ENCODE data around the gene APOH. TPM values are rescaled to one million over a fixed set of nuclear protein-coding genes. Genes with fewer than 3 reads are reported as not detected.

Gene APOH
- polyA plus RNA-seq, 2 donors = not detected

- Histone ChIP-seq H3K4me3 (ENCODE audit: low read depth in 1 of 2, low read length in 2 of 2) (no peak overlapping the region), H3K36me3 (ENCODE audit: control insufficient read depth in 2 of 2, insufficient read depth in 2 of 2, low read length in 1 of 2) (no peaks in the 10 kb centered on the region), H3K9me3 (ENCODE audit: control insufficient read depth in 2 of 2, insufficient read depth in 1 of 2, low read depth in 1 of 2, low read length in 1 of 2) (no peaks in the 10 kb centered on the region), H3K4me1 (ENCODE audit: control insufficient read depth in 2 of 2, insufficient read depth in 2 of 2, low read length in 1 of 2) (no peaks in the 10 kb centered on the region), H3K27me3 (ENCODE audit: control insufficient read depth in 1 of 2, insufficient read depth in 2 of 2, low read length in 2 of 2) (no peaks in the 10 kb centered on the region), H3K27ac (ENCODE audit: low read depth in 2 of 2, low read length in 1 of 2) (no peak overlapping the region)
- 97% methylated on average over 4 of the region's 4 CpGs for WGBS, 2 donors
Observed at GRCh38 chr17:66178642-66179041, 50.6 kb downstream of the APOH start.

- H3K27ac ChIP-seq (ENCODE audit: low read depth in 2 of 2, low read length in 1 of 2) = no peak overlapping the region
- H3K36me3 ChIP-seq (ENCODE audit: control insufficient read depth in 2 of 2, insufficient read depth in 2 of 2, low read length in 1 of 2) = no peaks in the 10 kb centered on the region
- H3K4me3 ChIP-seq (ENCODE audit: low read depth in 1 of 2, low read length in 2 of 2) = no peak overlapping the region
- no peaks in the 10 kb centered on the region for H3K27me3 ChIP-seq (ENCODE audit: control insufficient read depth in 1 of 2, insufficient read depth in 2 of 2, low read length in 2 of 2)
- no peaks in the 10 kb centered on the region for H3K9me3 ChIP-seq (ENCODE audit: control insufficient read depth in 2 of 2, insufficient read depth in 1 of 2, low read depth in 1 of 2, low read length in 1 of 2)
- H3K4me1 ChIP-seq (ENCODE audit: control insufficient read depth in 2 of 2, insufficient read depth in 2 of 2, low read length in 1 of 2) = no peaks in the 10 kb centered on the region
Observed at GRCh38 chr17:66177048-66177447, 52.2 kb downstream of the APOH start.

GRCh38 chr17:66175892-66176291 is 53.3 kb downstream of the APOH start:
- no peaks in the 10 kb centered on the region for H3K36me3 ChIP-seq (ENCODE audit: control insufficient read depth in 2 of 2, insufficient read depth in 2 of 2, low read length in 1 of 2)
- H3K27me3 ChIP-seq (ENCODE audit: control insufficient read depth in 1 of 2, insufficient read depth in 2 of 2, low read length in 2 of 2) = no peaks in the 10 kb centered on the region

GRCh38 chr17:66172691-66173223 is 56.5 kb downstream of the APOH start:
- Histone ChIP-seq H3K4me1 (ENCODE audit: control insufficient read depth in 2 of 2, insufficient read depth in 2 of 2, low read length in 1 of 2) (no peaks in the 10 kb centered on the region), H3K9me3 (ENCODE audit: control insufficient read depth in 2 of 2, insufficient read depth in 1 of 2, low read depth in 1 of 2, low read length in 1 of 2) (no peaks in the 10 kb centered on the region), H3K36me3 (ENCODE audit: control insufficient read depth in 2 of 2, insufficient read depth in 2 of 2, low read length in 1 of 2) (no peaks in the 10 kb centered on the region), H3K4me3 (ENCODE audit: low read depth in 1 of 2, low read length in 2 of 2) (no peak overlapping the region), H3K27ac (ENCODE audit: low read depth in 2 of 2, low read length in 1 of 2) (no peak overlapping the region), H3K27me3 (ENCODE audit: control insufficient read depth in 1 of 2, insufficient read depth in 2 of 2, low read length in 2 of 2) (no peaks in the 10 kb centered on the region)
- WGBS, 2 donors = 45 to 72% methylated on average over 2 of the region's 2 CpGs

More at GRCh38 chr17:66175892-66176291, 53.3 kb downstream of the APOH start:
- Histone ChIP-seq H3K9me3 (ENCODE audit: control insufficient read depth in 2 of 2, insufficient read depth in 1 of 2, low read depth in 1 of 2, low read length in 1 of 2) (no peaks in the 10 kb centered on the region), H3K4me1 (ENCODE audit: control insufficient read depth in 2 of 2, insufficient read depth in 2 of 2, low read length in 1 of 2) (no peaks in the 10 kb centered on the region), H3K4me3 (ENCODE audit: low read depth in 1 of 2, low read length in 2 of 2) (no peak overlapping the region), H3K27ac (ENCODE audit: low read depth in 2 of 2, low read length in 1 of 2) (no peak overlapping the region)
- WGBS, 2 donors = 58 to 60% methylated on average over 1 of the region's 1 CpG

GRCh38 chr17:66172144-66172543 is 57.1 kb downstream of the APOH start:
- Histone ChIP-seq H3K27ac (ENCODE audit: low read depth in 2 of 2, low read length in 1 of 2) (no peak overlapping the region), H3K4me1 (ENCODE audit: control insufficient read depth in 2 of 2, insufficient read depth in 2 of 2, low read length in 1 of 2) (no peaks in the 10 kb centered on the region), H3K9me3 (ENCODE audit: control insufficient read depth in 2 of 2, insufficient read depth in 1 of 2, low read depth in 1 of 2, low read length in 1 of 2) (no peaks in the 10 kb centered on the region), H3K36me3 (ENCODE audit: control insufficient read depth in 2 of 2, insufficient read depth in 2 of 2, low read length in 1 of 2) (no peaks in the 10 kb centered on the region), H3K4me3 (ENCODE audit: low read depth in 1 of 2, low read length in 2 of 2) (no peak overlapping the region), H3K27me3 (ENCODE audit: control insufficient read depth in 1 of 2, insufficient read depth in 2 of 2, low read length in 2 of 2) (no peaks in the 10 kb centered on the region)
- 77 to 80% methylated on average over 5 of the region's 5 CpGs for WGBS, 2 donors

GRCh38 chr17:66171692-66172091 is 57.5 kb downstream of the APOH start:
- Histone ChIP-seq H3K36me3 (ENCODE audit: control insufficient read depth in 2 of 2, insufficient read depth in 2 of 2, low read length in 1 of 2) (no peaks in the 10 kb centered on the region), H3K27me3 (ENCODE audit: control insufficient read depth in 1 of 2, insufficient read depth in 2 of 2, low read length in 2 of 2) (no peaks in the 10 kb centered on the region), H3K4me3 (ENCODE audit: low read depth in 1 of 2, low read length in 2 of 2) (no peak overlapping the region), H3K27ac (ENCODE audit: low read depth in 2 of 2, low read length in 1 of 2) (no peak overlapping the region), H3K9me3 (ENCODE audit: control insufficient read depth in 2 of 2, insufficient read depth in 1 of 2, low read depth in 1 of 2, low read length in 1 of 2) (no peaks in the 10 kb centered on the region), H3K4me1 (ENCODE audit: control insufficient read depth in 2 of 2, insufficient read depth in 2 of 2, low read length in 1 of 2) (no peaks in the 10 kb centered on the region)
- WGBS, 2 donors = 59 to 72% methylated on average over 3 of the region's 3 CpGs

GRCh38 chr17:66171172-66171571 is 58.0 kb downstream of the APOH start:
- H3K27me3 ChIP-seq (ENCODE audit: control insufficient read depth in 1 of 2, insufficient read depth in 2 of 2, low read length in 2 of 2) = no peaks in the 10 kb centered on the region
- H3K27ac ChIP-seq (ENCODE audit: low read depth in 2 of 2, low read length in 1 of 2) = no peak overlapping the region
- H3K36me3 ChIP-seq (ENCODE audit: control insufficient read depth in 2 of 2, insufficient read depth in 2 of 2, low read length in 1 of 2) = no peaks in the 10 kb centered on the region
- no peaks in the 10 kb centered on the region for H3K9me3 ChIP-seq (ENCODE audit: control insufficient read depth in 2 of 2, insufficient read depth in 1 of 2, low read depth in 1 of 2, low read length in 1 of 2)
- H3K4me1 ChIP-seq (ENCODE audit: control insufficient read depth in 2 of 2, insufficient read depth in 2 of 2, low read length in 1 of 2) = no peaks in the 10 kb centered on the region
- no peak overlapping the region for H3K4me3 ChIP-seq (ENCODE audit: low read depth in 1 of 2, low read length in 2 of 2)

GRCh38 chr17:66169839-66170238 is 59.4 kb downstream of the APOH start:
- Histone ChIP-seq H3K4me3 (ENCODE audit: low read depth in 1 of 2, low read length in 2 of 2) (no peak overlapping the region), H3K36me3 (ENCODE audit: control insufficient read depth in 2 of 2, insufficient read depth in 2 of 2, low read length in 1 of 2) (no peaks in the 10 kb centered on the region), H3K27me3 (ENCODE audit: control insufficient read depth in 1 of 2, insufficient read depth in 2 of 2, low read length in 2 of 2) (no peaks in the 10 kb centered on the region), H3K9me3 (ENCODE audit: control insufficient read depth in 2 of 2, insufficient read depth in 1 of 2, low read depth in 1 of 2, low read length in 1 of 2) (no peaks in the 10 kb centered on the region), H3K4me1 (ENCODE audit: control insufficient read depth in 2 of 2, insufficient read depth in 2 of 2, low read length in 1 of 2) (no peaks in the 10 kb centered on the region), H3K27ac (ENCODE audit: low read depth in 2 of 2, low read length in 1 of 2) (no peak overlapping the region)
- WGBS, 2 donors = 84 to 85% methylated on average over 3 of the region's 3 CpGs

GRCh38 chr17:66167189-66167815 is 61.9 kb downstream of the APOH start:
- no peak overlapping the region for H3K27ac ChIP-seq (ENCODE audit: low read depth in 2 of 2, low read length in 1 of 2)

GRCh38 chr17:66165537-66166123 is 63.6 kb downstream of the APOH start:
- Histone ChIP-seq H3K9me3 (ENCODE audit: control insufficient read depth in 2 of 2, insufficient read depth in 1 of 2, low read depth in 1 of 2, low read length in 1 of 2) (no peaks in the 10 kb centered on the region), H3K27me3 (ENCODE audit: control insufficient read depth in 1 of 2, insufficient read depth in 2 of 2, low read length in 2 of 2) (no peaks in the 10 kb centered on the region)

More at GRCh38 chr17:66167189-66167815, 61.9 kb downstream of the APOH start:
- Histone ChIP-seq H3K27me3 (ENCODE audit: control insufficient read depth in 1 of 2, insufficient read depth in 2 of 2, low read length in 2 of 2) (no peaks in the 10 kb centered on the region), H3K36me3 (ENCODE audit: control insufficient read depth in 2 of 2, insufficient read depth in 2 of 2, low read length in 1 of 2) (no peaks in the 10 kb centered on the region), H3K9me3 (ENCODE audit: control insufficient read depth in 2 of 2, insufficient read depth in 1 of 2, low read depth in 1 of 2, low read length in 1 of 2) (no peaks in the 10 kb centered on the region), H3K4me3 (ENCODE audit: low read depth in 1 of 2, low read length in 2 of 2) (no peak overlapping the region), H3K4me1 (ENCODE audit: control insufficient read depth in 2 of 2, insufficient read depth in 2 of 2, low read length in 1 of 2) (no peaks in the 10 kb centered on the region)
- 66 to 75% methylated on average over 5 of the region's 5 CpGs for WGBS, 2 donors

More at GRCh38 chr17:66165537-66166123, 63.6 kb downstream of the APOH start:
- H3K27ac ChIP-seq (ENCODE audit: low read depth in 2 of 2, low read length in 1 of 2) = no peak overlapping the region
- H3K4me1 ChIP-seq (ENCODE audit: control insufficient read depth in 2 of 2, insufficient read depth in 2 of 2, low read length in 1 of 2) = no peaks in the 10 kb centered on the region
- H3K36me3 ChIP-seq (ENCODE audit: control insufficient read depth in 2 of 2, insufficient read depth in 2 of 2, low read length in 1 of 2) = no peaks in the 10 kb centered on the region
- H3K4me3 ChIP-seq (ENCODE audit: low read depth in 1 of 2, low read length in 2 of 2) = no peak overlapping the region

Data from esophagus (tissue), 2 donors.